ENCODE results near the gene NELL2. TPM values are rescaled to one million over a fixed set of nuclear protein-coding genes. Genes with fewer than 3 reads are reported as not detected.

The NELL2 gene
- total RNA-seq, 1 donor from 2014 or later = 1.0 TPM

DNA sequence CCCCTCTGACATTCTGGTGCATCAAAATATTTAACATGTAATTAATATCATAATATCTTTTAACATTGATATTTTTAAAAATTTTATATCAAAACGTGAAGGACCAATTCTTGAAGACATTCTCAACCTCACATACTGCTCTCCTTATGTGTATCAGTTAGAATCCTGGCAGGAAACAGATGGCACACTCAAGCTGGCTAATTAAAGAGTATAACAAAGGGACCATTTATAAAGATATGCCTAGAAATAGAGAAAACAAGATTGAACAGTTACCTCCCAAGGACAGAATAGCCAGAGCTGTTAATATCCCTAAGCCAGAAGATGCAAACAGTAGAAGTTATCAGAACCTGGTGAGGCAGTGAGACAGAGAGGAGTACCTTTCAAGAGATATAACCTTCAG lies 368.7 kb downstream of the NELL2 start:
- Mint-ChIP-seq H3K27ac (ENCODE audit: unreplicated experiment) (no peak overlapping the region), H3K4me3 (ENCODE audit: unreplicated experiment) (no peak overlapping the region), H3K4me1 (ENCODE audit: low read depth, unreplicated experiment) (peaks cover 13% of the 10 kb centered on the region), H3K36me3 (ENCODE audit: low read depth, unreplicated experiment) (no peaks in the 10 kb centered on the region), H3K9me3 (ENCODE audit: unreplicated experiment) (no peaks in the 10 kb centered on the region), H3K27me3 (ENCODE audit: low read depth, unreplicated experiment) (no peaks in the 10 kb centered on the region)
- H3K4me3 ChIP-seq (ENCODE audit: insufficient read depth, low read depth, low read length) = no peak overlapping the region
- no peaks in the 10 kb centered on the region for H3K9me3 ChIP-seq (ENCODE audit: insufficient read depth, low read depth, low read length)
- H3K79me2 ChIP-seq (ENCODE audit: insufficient read depth, low read length) = no peaks in the 10 kb centered on the region
- no peaks in the 10 kb centered on the region for H4K20me1 ChIP-seq (ENCODE audit: insufficient read depth, low read length)
- no peak overlapping the region for H3K27ac ChIP-seq (ENCODE audit: low read depth, low read length)
- H3K36me3 ChIP-seq (ENCODE audit: insufficient read depth, low read length) = no peaks in the 10 kb centered on the region
- H2AFZ ChIP-seq (ENCODE audit: low read depth, low read length) = no peak overlapping the region
- H3K27me3 ChIP-seq (ENCODE audit: insufficient read depth, low read length) = no peaks in the 10 kb centered on the region
- DNase-seq (ENCODE audit: low read depth) (no peak), FAIRE-seq (no peak)
- H3K9ac ChIP-seq (ENCODE audit: low read length) = no peak overlapping the region
- TF ChIP-seq, protein P1, sequence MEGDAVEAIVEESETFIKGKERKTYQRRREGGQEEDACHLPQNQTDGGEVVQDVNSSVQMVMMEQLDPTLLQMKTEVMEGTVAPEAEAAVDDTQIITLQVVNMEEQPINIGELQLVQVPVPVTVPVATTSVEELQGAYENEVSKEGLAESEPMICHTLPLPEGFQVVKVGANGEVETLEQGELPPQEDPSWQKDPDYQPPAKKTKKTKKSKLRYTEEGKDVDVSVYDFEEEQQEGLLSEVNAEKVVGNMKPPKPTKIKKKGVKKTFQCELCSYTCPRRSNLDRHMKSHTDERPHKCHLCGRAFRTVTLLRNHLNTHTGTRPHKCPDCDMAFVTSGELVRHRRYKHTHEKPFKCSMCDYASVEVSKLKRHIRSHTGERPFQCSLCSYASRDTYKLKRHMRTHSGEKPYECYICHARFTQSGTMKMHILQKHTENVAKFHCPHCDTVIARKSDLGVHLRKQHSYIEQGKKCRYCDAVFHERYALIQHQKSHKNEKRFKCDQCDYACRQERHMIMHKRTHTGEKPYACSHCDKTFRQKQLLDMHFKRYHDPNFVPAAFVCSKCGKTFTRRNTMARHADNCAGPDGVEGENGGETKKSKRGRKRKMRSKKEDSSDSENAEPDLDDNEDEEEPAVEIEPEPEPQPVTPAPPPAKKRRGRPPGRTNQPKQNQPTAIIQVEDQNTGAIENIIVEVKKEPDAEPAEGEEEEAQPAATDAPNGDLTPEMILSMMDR (IDR thresholded peaks at IDR 0.05; ENCODE audit: insufficient read depth, low read depth, low read length) = no peak
- no peak for TF ChIP-seq EZH2 (IDR thresholded peaks at IDR 0.05; ENCODE audit: insufficient read depth, low read length)
- no peak overlapping the region for H3K4me2 ChIP-seq (ENCODE audit: low read length)
- no peaks in the 10 kb centered on the region for H3K4me1 ChIP-seq (ENCODE audit: insufficient read depth, low read length)

DNA sequence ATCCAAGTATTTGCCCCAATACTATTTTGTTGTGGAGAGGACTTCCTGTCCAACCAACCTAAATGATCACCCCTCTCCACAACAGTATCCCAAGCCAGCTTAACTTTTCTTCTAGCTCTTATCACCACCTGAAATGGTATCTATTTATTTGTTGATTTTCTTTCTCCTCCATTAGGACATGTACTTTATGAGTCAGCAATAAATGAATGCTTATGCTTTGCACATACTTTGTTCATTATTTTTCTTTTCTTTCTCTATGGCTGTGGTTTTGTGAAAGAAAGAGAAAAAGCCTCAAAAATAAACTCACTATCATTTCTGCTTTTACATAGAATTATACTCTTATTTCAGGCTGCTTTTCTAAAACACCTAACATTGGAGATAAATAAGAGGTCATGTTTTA lies 371.3 kb downstream of the NELL2 start:
- Histone ChIP-seq H3K79me2 (ENCODE audit: insufficient read depth, low read length) (no peaks in the 10 kb centered on the region), H3K27me3 (ENCODE audit: insufficient read depth, low read length) (no peaks in the 10 kb centered on the region), H3K9me3 (ENCODE audit: insufficient read depth, low read depth, low read length) (no peaks in the 10 kb centered on the region), H3K4me3 (ENCODE audit: insufficient read depth, low read depth, low read length) (no peak overlapping the region), H3K27ac (ENCODE audit: low read depth, low read length) (no peak overlapping the region), H2AFZ (ENCODE audit: low read depth, low read length) (no peak overlapping the region), H3K36me3 (ENCODE audit: insufficient read depth, low read length) (no peaks in the 10 kb centered on the region), H3K4me2 (ENCODE audit: low read length) (no peak overlapping the region), H3K9ac (ENCODE audit: low read length) (no peak overlapping the region), H4K20me1 (ENCODE audit: insufficient read depth, low read length) (no peaks in the 10 kb centered on the region), H3K4me1 (ENCODE audit: insufficient read depth, low read length) (no peaks in the 10 kb centered on the region)
- Mint-ChIP-seq H3K36me3 (ENCODE audit: low read depth, unreplicated experiment) (no peaks in the 10 kb centered on the region), H3K9me3 (ENCODE audit: unreplicated experiment) (peaks cover 1% of the 10 kb centered on the region), H3K27me3 (ENCODE audit: low read depth, unreplicated experiment) (no peaks in the 10 kb centered on the region), H3K27ac (ENCODE audit: unreplicated experiment) (no peak overlapping the region), H3K4me3 (ENCODE audit: unreplicated experiment) (no peak overlapping the region), H3K4me1 (ENCODE audit: low read depth, unreplicated experiment) (peaks cover 5% of the 10 kb centered on the region)
- FAIRE-seq (no peak), DNase-seq (ENCODE audit: low read depth) (no peak)
- TF ChIP-seq EZH2 (IDR thresholded peaks at IDR 0.05; ENCODE audit: insufficient read depth, low read length) = no peak
- TF ChIP-seq, protein P1 (IDR thresholded peaks at IDR 0.05; ENCODE audit: insufficient read depth, low read depth, low read length) = no peak

DNA sequence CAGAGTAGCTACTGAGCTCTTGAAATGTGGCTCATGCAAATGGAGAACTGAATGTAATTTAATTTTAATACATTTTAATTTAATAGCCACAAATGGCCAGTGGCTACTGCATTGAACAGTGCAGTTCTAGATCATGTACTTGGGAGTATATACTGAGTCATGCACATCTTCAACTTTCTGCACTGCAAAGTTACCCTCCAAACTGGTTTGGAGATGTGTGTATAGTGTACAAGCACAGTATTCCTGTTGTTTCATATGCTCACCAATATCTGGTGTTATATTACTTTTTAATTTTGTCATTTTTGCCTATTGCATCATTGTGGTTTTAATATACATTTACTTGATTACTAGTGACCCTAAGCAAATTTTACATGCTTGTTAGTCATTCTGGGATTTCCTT lies 372.8 kb downstream of the NELL2 start:
- no peak overlapping the region for H3K27ac Mint-ChIP-seq (ENCODE audit: unreplicated experiment)
- Histone ChIP-seq H3K36me3 (ENCODE audit: insufficient read depth, low read length) (no peaks in the 10 kb centered on the region), H3K27ac (ENCODE audit: low read depth, low read length) (no peak overlapping the region), H3K27me3 (ENCODE audit: insufficient read depth, low read length) (no peaks in the 10 kb centered on the region), H3K79me2 (ENCODE audit: insufficient read depth, low read length) (no peaks in the 10 kb centered on the region), H3K9ac (ENCODE audit: low read length) (no peak overlapping the region), H3K4me1 (ENCODE audit: insufficient read depth, low read length) (no peaks in the 10 kb centered on the region), H3K4me3 (ENCODE audit: insufficient read depth, low read depth, low read length) (no peak overlapping the region), H3K9me3 (ENCODE audit: insufficient read depth, low read depth, low read length) (no peaks in the 10 kb centered on the region), H3K4me2 (ENCODE audit: low read length) (no peak overlapping the region), H2AFZ (ENCODE audit: low read depth, low read length) (no peak overlapping the region), H4K20me1 (ENCODE audit: insufficient read depth, low read length) (no peaks in the 10 kb centered on the region)
- peaks cover 1% of the 10 kb centered on the region for H3K9me3 Mint-ChIP-seq (ENCODE audit: unreplicated experiment)
- DNase-seq (ENCODE audit: low read depth) (no peak), FAIRE-seq (no peak)
- no peak overlapping the region for H3K4me3 Mint-ChIP-seq (ENCODE audit: unreplicated experiment)
- H3K27me3 Mint-ChIP-seq (ENCODE audit: low read depth, unreplicated experiment) = no peaks in the 10 kb centered on the region
- no peaks in the 10 kb centered on the region for H3K36me3 Mint-ChIP-seq (ENCODE audit: low read depth, unreplicated experiment)
- H3K4me1 Mint-ChIP-seq (ENCODE audit: low read depth, unreplicated experiment) = no peaks in the 10 kb centered on the region
- no peak for TF ChIP-seq EZH2 (IDR thresholded peaks at IDR 0.05; ENCODE audit: insufficient read depth, low read length)
- TF ChIP-seq, protein P1 (IDR thresholded peaks at IDR 0.05; ENCODE audit: insufficient read depth, low read depth, low read length) = no peak

Data from astrocyte (in vitro differentiated cells and primary cell).